Superior temporal gyrus (tissue), 1 donor: Measurements from ENCODE around the gene KIF1A.
A peak's percentile ranks its signal among the peaks of the same experiment; 100 is the strongest.

ENCODE experiments used
- DNase-seq: peaks from one replicate; pipeline ENCODE4 v3.0.0-alpha.2; 2016; ENCODE audit errors: extremely low spot score

KIF1A gene, protein sequence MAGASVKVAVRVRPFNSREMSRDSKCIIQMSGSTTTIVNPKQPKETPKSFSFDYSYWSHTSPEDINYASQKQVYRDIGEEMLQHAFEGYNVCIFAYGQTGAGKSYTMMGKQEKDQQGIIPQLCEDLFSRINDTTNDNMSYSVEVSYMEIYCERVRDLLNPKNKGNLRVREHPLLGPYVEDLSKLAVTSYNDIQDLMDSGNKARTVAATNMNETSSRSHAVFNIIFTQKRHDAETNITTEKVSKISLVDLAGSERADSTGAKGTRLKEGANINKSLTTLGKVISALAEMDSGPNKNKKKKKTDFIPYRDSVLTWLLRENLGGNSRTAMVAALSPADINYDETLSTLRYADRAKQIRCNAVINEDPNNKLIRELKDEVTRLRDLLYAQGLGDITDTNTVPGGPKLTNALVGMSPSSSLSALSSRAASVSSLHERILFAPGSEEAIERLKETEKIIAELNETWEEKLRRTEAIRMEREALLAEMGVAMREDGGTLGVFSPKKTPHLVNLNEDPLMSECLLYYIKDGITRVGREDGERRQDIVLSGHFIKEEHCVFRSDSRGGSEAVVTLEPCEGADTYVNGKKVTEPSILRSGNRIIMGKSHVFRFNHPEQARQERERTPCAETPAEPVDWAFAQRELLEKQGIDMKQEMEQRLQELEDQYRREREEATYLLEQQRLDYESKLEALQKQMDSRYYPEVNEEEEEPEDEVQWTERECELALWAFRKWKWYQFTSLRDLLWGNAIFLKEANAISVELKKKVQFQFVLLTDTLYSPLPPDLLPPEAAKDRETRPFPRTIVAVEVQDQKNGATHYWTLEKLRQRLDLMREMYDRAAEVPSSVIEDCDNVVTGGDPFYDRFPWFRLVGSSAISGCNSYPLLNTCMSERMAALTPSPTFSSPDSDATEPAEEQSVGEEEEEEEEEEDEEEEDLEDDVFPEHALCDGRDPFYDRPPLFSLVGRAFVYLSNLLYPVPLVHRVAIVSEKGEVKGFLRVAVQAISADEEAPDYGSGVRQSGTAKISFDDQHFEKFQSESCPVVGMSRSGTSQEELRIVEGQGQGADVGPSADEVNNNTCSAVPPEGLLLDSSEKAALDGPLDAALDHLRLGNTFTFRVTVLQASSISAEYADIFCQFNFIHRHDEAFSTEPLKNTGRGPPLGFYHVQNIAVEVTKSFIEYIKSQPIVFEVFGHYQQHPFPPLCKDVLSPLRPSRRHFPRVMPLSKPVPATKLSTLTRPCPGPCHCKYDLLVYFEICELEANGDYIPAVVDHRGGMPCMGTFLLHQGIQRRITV (N-terminal part only)

DNA sequence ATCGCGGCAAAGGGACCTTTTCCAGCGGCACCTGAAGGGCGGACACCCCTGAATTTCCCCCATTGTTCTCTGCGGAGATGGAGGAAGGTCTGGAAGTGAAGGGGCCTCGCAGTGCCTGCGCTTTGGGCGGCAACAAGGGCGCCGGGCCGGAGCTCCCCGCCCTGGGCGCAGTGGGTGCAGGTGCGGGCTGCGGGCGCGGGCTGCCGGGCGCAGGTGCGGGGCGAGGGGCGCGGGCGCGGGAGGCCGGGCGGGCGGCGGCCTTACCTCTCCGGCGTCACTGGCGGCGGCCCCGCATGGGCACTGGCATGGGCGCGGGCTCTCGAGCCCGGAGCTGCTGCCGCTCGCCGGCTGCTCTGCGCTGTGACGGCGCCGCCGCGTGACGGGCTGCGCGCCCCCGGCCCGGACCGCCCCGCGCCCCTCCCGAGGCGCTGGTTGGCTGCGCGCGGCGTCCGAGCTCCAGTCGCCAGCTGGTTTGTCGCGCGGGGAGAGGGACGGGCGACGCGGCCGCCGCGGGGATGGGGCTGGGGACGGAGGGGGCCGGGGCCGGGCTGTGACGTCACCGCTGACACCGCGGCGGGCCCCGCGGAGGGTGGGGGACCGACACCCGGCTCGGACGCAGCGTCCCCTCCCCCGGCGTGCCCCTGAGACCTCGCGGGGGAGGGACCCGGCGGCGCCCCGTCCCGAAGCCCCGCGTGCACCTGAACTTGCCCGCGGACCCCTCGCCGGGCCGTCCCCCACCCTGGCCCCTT, at the start of gene KIF1A:
Gene KIF1A (minus strand): TSS at position 362 of the 749 bp plus-strand sequence. CDS start 22,467 bp downstream, outside the sequence.
- peak; percentile 90 for DNase-seq

DNA sequence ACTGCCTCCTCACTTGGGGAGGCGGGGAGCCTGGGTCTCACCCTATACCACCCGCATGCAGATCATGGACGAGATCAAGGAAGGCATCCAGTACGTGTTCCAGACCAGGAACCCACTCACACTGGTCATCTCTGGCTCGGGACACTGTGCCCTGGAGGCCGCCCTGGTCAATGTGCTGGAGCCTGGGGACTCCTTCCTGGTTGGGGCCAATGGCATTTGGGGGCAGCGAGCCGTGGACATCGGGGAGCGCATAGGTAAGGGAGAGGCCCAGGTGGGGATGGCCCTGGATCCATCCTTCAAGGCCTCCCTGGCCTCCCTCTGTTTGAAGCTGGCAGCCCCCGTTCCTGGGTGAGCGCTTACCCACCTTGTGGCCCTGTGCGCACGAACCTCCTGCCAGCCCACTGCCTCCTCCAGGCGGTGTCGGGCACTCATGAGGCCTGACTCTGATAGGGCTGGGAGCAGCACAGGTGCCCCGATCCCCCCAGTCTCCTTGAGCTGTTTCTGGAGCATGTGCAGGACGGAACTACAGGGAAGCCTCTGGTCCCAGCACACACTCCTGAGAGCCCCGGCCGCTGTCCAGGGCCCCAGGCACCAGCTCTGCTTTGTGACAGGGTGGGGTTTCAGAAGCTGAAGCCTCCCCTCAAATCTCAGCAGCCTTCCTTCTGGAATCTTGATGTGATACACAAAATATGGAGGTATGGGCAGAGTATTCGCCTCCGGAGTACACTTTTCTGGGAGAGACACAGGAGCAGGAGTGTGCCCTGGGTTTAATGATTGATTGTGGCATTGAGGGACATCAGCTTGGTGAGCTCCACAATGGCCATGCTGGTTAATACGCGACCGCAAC, 49.3 kb upstream of the KIF1A start:
- DNase-seq: no peak

DNA sequence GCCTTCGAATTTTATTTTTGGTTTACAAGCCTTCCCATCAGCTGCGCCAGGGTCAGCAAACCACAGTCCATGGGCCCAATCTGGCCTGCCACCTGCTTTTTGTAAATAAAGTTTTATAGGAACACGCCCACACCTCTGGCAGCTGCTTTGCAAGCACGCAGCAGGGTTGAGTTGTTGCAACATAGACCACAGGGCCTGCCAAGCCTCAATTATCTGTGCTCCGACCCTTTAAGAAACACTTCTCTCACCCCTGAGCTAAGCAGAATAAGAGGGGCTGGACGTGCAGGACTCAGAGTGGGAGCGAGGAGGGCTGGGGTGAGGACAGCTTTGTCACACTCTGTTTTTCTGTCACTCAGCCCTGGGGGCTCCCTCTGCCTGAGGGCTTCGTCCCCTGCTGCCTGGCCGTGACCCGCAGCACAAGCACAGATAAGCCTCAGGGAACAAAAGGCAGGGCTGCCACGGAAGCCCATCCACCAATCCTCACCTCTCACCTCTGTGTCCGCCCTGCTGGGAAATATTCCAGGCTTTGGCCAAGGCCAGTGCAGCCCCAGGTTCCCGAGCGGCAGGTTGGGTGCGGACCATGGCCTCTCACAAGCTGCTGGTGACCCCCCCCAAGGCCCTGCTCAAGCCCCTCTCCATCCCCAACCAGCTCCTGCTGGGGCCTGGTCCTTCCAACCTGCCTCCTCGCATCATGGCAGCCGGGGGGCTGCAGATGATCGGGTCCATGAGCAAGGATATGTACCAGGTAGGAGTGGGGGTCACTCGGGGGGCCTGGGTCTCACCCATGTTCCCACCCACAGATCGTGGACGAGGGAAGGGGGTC, 48.5 kb upstream of the KIF1A start, which contains the start of gene AGXT:
Gene AGXT (plus strand): TSS at position 539 of the 823 bp plus-strand sequence. CDS start 42 bp downstream, at position 581.
- no peak for DNase-seq

DNA sequence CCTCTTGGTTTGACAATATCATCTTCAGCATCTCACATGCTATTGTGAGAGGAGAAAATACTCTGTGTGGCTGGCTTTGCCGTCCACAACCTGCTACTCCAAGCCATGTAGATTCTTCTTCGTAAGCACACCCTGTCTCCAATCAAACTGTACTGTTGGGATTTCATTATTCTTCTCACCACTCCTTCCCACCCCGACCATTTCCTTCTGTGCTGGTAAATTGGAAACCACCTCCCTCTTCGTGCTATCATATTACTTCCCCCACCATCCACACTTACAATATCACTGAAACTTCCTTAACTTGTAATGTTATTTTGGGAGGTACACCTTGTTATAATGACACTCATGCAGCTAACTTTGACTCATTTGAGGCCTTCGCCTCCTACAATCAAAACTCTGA, 45.4 kb upstream of the KIF1A start:
- no peak for DNase-seq

DNA sequence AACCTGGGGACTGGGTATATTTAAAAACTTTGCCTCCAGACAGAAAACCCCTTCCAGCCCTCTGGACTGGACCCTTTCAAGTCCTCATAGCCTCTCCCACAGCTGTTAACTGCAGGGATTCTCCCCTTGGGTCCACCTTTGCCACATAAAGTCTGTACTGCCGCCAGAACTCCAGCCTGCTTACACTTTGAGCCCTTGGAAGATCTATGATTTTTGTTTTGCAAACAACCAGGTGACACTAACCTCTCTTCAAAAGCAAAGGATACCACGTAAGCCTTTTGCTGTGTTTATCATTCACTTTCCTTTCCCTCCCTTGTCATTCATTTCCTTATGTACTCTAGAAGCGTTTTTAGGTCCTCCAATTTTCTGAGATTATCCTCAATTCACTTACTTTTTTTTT, 44.5 kb upstream of the KIF1A start:
- no peak for DNase-seq

DNA sequence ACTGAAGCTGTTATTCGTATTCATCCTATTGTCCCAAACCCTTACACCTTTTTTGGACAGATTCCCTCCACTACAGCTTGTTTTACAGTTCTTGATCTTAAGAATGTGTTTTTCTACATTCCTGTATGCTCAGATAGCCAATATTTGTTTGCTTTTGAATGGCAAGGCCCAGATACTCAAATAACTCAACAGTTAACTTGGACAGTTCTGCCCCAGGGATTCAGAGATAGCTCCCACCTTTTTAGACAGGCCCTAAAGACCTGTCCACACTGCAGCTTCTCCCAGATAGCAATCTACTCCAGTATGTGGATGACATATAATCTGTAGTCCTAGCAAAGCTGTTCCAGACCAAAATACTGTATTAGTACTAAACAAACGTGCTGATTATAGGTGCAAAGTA, 41.5 kb upstream of the KIF1A start:
- no peak for DNase-seq

DNA sequence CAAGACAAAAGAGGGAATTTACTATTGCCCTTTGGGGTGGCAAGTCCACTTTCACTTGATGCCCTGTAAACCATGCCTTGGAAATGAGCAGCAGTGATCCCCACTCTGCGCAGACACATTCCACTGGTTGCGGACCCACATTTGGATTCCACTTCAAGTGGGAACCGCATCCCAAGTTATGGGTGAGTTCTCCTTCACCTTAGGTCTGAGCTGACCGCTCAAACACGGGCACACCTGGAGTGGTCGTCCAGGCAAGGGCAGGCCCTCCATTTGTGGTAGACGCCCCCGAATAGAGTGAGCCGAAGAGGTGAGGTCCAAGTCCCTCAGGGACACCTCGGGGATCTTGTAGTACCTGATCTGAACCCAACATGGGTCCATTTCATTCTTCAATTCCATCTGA, 38.9 kb upstream of the KIF1A start:
- DNase-seq: no peak

DNA sequence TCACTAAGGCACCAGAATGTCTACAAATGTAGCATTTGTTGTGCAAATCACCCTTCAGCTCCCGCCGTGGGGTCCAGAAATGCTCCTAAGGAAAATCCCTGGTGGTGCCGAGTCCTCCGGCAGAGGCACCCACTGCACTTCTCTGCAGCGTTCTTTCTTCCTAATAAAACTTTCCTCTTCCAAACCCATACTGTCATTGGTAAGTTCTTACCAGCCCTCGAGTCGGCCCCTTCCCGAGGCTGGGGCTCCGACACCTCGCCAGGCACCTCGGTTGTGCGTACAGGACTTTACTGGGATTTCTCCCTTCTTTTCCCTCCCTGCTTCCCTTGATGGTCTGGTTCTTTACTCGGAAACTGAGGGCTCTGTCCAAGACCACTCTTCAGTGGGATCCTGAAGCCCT, 38.3 kb upstream of the KIF1A start:
- DNase-seq: no peak

DNA sequence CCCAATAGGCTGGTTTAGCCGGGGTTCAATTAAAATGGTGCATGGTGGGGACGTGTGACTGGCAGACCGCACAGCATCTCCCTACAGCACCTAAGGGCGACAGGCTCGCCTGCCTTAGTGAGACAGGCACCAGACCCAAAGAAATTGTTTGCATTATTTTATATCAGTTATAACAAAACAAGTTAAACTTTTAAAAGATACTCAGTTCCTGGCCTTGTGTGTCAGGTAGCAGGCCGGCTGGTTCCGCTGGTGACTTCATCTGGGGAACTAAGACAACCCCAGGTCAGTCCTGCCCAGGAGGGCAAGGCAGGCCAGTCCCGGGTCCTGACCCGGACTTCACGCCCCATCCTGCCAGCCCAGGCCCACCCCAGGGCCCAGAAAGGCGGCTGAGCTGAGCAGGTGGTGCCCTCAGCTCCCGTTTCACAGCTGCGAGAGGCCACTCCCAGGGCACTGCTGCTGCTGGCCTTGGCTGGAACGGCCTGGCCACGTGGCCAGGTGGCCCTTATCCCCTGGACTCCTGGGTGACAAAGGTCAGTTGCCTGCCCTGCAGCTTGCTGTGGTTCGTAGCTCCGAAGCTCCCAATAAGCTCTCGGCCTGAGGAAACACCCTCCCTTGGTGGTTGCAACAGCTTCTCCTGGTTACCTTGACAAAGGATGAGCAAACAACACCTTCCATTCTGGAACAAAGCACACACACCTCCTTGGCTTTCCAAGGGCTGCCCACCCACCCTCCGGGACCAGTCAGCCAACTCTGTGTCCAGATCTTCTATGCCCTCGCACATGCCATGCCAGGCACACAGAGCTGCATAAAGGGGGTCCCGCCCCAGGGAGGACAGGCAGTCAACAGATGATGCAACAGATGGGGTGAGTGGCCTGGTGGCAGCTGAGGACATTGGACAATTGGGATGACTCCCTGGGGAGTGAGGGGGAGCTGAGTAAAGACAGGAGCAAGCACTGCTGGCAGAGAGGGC, 37.3 kb upstream of the KIF1A start:
- no peak for DNase-seq

DNA sequence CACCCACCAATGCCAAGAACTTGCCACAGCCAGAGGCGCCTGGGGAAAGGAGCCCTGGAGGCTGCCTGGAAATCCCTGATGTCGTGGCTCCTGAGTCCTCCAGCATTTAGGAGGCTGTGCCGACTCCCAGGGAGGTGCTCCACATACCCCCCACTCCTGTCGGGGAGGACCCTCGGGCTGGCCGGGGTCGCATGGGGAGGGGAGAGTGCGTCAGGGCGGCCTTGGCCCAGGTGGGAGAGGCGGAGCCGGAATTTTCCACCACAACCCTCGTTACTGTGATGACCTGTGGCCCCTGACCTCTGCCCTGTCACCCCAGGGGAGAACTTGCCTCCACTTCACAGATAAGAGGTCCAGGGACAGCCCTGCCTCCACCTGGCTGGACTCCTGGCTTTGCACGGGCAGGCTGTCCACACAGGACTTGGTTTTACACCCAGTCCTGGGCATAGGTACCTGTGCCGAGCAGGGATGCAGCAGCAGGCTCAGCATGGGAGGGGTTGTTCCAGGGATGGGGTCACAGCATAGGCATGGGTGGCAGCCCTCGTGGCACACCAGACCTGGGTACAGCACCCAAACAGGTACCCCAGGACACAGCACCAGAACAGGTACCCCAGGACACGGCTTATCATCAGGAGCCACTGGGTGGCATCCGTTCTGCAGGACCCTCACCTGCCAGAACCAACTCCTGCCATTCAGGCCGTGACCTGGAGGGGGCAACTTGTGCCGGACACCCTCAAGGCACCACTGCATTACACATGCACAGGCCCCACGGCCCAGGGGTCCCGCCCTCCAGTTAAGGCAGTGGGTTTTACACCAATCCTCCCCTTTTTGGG, 36.3 kb upstream of the KIF1A start:
- DNase-seq: no peak

DNA sequence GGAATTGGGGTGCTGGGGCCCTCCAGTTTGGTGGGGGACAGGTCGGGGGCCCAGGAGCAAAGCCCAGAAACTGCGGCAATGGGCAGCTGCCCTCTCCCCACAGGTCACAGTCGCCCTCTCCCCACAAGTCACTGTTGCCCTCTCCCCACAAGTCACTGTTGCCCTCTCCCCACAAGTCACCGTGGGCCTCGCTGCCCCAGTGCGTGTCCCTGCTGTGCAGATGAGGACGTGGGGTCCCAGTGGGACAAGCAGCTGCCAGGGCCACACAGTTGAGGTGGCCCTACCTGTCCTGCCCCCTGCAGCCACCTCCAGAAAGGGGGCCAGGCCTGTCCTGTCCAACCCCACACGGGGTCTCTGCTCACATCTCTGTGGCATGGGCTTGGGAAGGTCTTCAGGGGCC, 35.7 kb upstream of the KIF1A start:
- DNase-seq: no peak

DNA sequence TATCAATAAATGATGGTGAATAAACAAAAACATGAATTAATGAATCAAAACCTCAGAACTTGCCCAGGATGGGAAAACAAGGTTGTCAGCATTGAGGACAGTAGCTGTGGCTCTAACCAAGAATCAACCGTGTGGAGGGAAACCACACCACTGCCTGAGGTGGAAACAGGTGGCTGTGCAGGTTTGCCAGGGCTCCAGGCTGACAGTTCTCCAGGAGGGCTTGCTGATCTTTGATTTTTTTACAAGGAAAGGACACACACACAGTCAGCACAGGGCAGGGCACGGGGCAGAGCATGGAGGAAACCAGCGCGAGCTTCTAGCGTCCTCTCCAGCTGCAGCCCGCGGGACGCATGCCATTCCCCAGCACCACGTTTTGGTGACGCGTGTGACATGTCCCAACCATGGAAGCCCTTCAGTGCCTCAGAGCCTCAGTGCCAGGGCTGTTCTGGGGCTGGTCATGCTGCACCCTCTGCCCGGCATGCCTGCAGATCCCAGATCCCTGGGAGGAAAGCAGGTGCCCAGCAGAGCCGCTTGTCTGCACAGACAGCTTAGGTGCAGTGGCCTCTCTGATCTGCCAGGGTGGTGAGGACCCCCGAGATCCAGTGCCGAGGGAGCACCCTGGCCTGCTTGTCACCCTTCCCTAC, 32.8 kb upstream of the KIF1A start:
- no peak for DNase-seq

DNA sequence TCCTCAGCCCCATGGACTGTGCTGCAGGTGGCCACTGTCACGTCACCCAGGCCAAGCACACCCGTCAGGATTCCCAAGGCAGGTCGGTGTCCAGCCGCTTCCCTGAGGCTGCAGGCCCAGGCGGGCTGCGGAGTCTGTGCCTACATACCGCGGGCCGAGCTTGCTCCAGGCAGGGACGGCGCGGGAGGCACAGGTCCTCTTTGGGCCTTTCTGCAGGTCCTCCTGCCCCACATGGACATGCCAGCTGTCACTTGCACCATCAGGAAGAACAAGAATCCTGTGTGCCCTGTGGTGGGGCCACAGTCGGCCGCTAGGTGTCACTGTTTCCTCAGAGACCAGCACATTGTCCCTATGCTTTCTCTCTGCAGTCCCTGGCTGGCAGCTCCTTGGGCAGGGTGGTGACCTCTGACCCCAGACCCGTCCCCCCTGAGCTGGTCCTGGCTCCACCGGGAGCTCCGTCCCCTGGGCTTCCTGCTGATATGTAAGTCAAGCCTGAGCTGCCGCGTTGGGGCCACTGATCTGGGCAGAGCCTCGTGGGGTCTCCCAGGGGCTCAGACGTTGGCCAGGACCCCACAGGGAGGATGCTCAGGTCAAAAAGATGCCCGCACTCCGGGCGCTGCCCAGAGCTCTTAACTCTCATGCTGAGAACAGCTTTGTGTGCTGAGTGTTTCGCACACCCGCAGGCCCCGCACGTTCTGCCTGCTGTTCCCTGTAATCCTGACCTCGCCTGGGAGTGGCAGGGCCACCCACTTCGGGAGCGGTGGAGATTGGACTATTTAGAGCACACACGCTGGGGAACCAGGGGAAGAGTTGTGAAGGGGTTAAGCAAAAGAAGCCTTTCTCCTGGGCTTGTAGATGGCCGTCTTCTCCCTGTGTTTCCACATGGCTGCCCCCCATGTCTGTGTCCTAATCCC, 31.3 kb upstream of the KIF1A start:
- DNase-seq: peak; percentile 93

DNA sequence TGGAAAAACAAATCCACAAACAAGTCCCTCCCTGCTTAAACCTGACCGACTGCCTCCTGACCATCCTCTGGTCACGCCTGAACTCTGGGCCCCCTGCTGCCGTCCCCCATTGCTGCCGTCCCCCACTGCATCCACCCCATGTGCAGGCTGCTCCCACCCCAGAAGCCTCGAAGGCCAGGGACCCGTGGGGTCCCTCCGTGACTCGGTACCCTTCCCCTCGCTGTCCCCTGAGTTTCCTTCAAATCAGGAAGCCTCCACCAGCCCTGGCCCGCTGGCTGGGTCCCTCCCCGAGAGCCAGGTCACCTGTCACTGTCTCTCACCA, 30.7 kb upstream of the KIF1A start:
- DNase-seq: no peak

DNA sequence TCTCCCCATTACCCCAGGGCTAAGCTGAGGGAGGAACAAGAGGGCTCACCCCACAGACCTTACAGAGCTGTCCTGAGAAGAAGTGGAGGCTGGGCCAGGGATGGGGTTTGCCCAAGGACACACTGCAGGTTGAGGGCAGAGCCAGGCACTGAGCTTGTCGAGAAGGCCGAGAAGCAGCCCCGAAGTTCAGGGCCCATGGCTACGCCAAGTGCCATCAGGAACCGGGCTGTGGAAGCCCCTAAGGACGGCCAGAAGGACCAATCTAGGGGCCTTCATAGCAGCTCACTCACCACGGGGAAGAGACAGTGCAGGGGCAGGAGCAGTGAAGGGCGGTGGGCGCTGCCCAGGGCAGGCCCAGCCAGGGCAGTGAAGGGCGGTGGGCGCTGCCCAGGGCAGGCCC, 30.0 kb upstream of the KIF1A start:
- DNase-seq: no peak
